H1 (cell line): ENCODE results near the gene GALNT6. TPM values are rescaled to one million over a fixed set of nuclear protein-coding genes. Genes with fewer than 3 reads are reported as not detected.

Experiments
- CTCF ChIA-PET: fragments of 300-600 bp; sonication (Branson Sonifier 250); formaldehyde crosslinking; loops from one replicate; lab custom pipeline; 2021; ENCODE audit not compliant: partially characterized antibody; lab: Charles Lee
- POLR2A ChIA-PET: fragments of 300-600 bp; sonication (Branson Sonifier 250); formaldehyde crosslinking; loops from one replicate; lab custom pipeline; 2021; ENCODE audit warnings: inconsistent platforms; ENCODE audit not compliant: partially characterized antibody; lab: Charles Lee
- DNase-seq, 2 experiments: peaks; one replicate each; pipeline versions ENCODE4 v3.0.0 to v3.0.0-alpha.2; 2010 to 2022; ENCODE audit warnings: low spot score in 2 of 2, low read depth in 1 of 2, mixed read lengths in 1 of 2
- FAIRE-seq: peaks from 2 replicates; lab custom pipeline; 2011; peaks lifted over from hg19 to GRCh38; lab: Jason Lieb, UNC
- H2AFZ ChIP-seq: 2 replicates; pipeline ENCODE4 v1.8.1; 2012; ENCODE audit warnings: low read length, inconsistent platforms
- H2AK5ac ChIP-seq: 2 replicates; pipeline ENCODE4 v1.6.1; 2013; ENCODE audit warnings: low read depth, low read length
- H2BK120ac ChIP-seq: replicated peaks from 2 replicates; pipeline ENCODE3; 2013; ENCODE audit warnings: low read depth, low read length, inconsistent platforms
- H2BK12ac ChIP-seq: 2 replicates; pipeline ENCODE4 v1.6.1; 2013; ENCODE audit warnings: low read depth, low read length
- H2BK15ac ChIP-seq: 2 replicates; pipeline ENCODE4 v1.6.1; 2013; ENCODE audit warnings: low read length
- H2BK20ac ChIP-seq: 2 replicates; pipeline ENCODE4 v1.6.1; 2013; ENCODE audit warnings: low read length
- H2BK5ac ChIP-seq: 2 replicates; pipeline ENCODE4 v1.6.1; 2013; ENCODE audit warnings: low read depth, low read length
- H3K14ac ChIP-seq: 2 replicates; pipeline ENCODE4 v1.6.1; 2013; ENCODE audit warnings: inconsistent platforms; ENCODE audit not compliant: insufficient read length
- H3K18ac ChIP-seq: 2 replicates; pipeline ENCODE4 v1.6.1; 2013; ENCODE audit warnings: low read length; ENCODE audit errors: extremely low read depth
- H3K23ac ChIP-seq: 2 replicates; pipeline ENCODE4 v1.6.1; 2013; ENCODE audit warnings: inconsistent platforms; ENCODE audit not compliant: insufficient read length
- H3K23me2 ChIP-seq: 2 replicates; pipeline ENCODE4 v1.6.1; 2013; ENCODE audit warnings: low read depth, low read length
- H3K27ac ChIP-seq: 2 replicates; pipeline ENCODE4 v1.6.1; 2011; ENCODE audit warnings: low read depth, low read length, inconsistent platforms
- H3K27me3 ChIP-seq, 4 experiments: replicated peaks in 1 of 4; 1 replicate in 1 of 4; 2 replicates in 3 of 4; pipeline versions ENCODE4 v1.6.1 to v1.8.1; 2011 to 2013; ENCODE audit warnings: low read length in 3 of 4, mild to moderate bottlenecking in 3 of 4, inconsistent platforms in 2 of 4, mixed read lengths in 2 of 4, moderate library complexity in 1 of 4; ENCODE audit not compliant: control insufficient read depth in 3 of 4, insufficient read depth in 3 of 4; ENCODE audit errors: extremely low read depth in 1 of 4
- H3K36me3 ChIP-seq, 4 experiments: 2 replicates each; pipeline versions ENCODE4 v1.6.1 to v1.8.1; 2011 to 2013; ENCODE audit warnings: mild to moderate bottlenecking in 4 of 4, low read length in 3 of 4, moderate library complexity in 2 of 4, control low read depth in 1 of 4, inconsistent platforms in 1 of 4; ENCODE audit not compliant: insufficient read depth in 4 of 4, control insufficient read depth in 2 of 4
- H3K4ac ChIP-seq: replicated peaks from 2 replicates; pipeline ENCODE3; 2013; ENCODE audit warnings: low read length, low read depth, mixed read lengths, inconsistent platforms; ENCODE audit not compliant: insufficient read length
- H3K4me1 ChIP-seq, 4 experiments: replicated peaks in 1 of 4; 1 replicate in 1 of 4; 2 replicates in 3 of 4; pipeline versions ENCODE4 v1.6.1 to v1.8.1; 2011 to 2013; ENCODE audit warnings: low read length in 3 of 4, inconsistent platforms in 2 of 4, mixed read lengths in 1 of 4; ENCODE audit not compliant: insufficient read depth in 4 of 4, control insufficient read depth in 3 of 4
- H3K4me2 ChIP-seq, 2 experiments: 2 replicates each; pipeline versions ENCODE4 v1.6.1 to v1.8.1; 2011 to 2013; ENCODE audit warnings: low read depth in 2 of 2, low read length in 2 of 2, control low read depth in 1 of 2, inconsistent platforms in 1 of 2, mild to moderate bottlenecking in 1 of 2; ENCODE audit not compliant: insufficient read depth in 1 of 2
- H3K4me3 ChIP-seq, 4 experiments: fragments of 200-600, 300-600 bp in 1 of 4; sonication (generic), shearing (Covaris generic), sonication (Bioruptor Twin) in 1 of 4; 2 replicates each; pipeline versions ENCODE4 v1.5.1 to v1.8.1; 2011 to 2016; ENCODE audit warnings: low read length in 4 of 4, low read depth in 3 of 4, control low read depth in 2 of 4, inconsistent platforms in 2 of 4, mild to moderate bottlenecking in 2 of 4, mixed read lengths in 1 of 4, moderate library complexity in 1 of 4; ENCODE audit not compliant: insufficient read depth in 2 of 4; ENCODE audit errors: extremely low read depth in 1 of 4
- H3K56ac ChIP-seq: replicated peaks from 2 replicates; pipeline ENCODE3; 2013; ENCODE audit warnings: low read depth, mild to moderate bottlenecking, mixed read lengths, low read length, inconsistent platforms; ENCODE audit not compliant: insufficient read length
- H3K79me1 ChIP-seq: 2 replicates; pipeline ENCODE4 v1.6.1; 2013; ENCODE audit warnings: low read depth, low read length, control low read depth
- H3K79me2 ChIP-seq, 2 experiments: 2 replicates each; pipeline versions ENCODE4 v1.6.1 to v1.8.1; 2012 to 2013; ENCODE audit warnings: low read length in 2 of 2, mild to moderate bottlenecking in 2 of 2, inconsistent platforms in 1 of 2; ENCODE audit not compliant: insufficient read depth in 2 of 2, control insufficient read depth in 1 of 2
- H3K9ac ChIP-seq, 4 experiments: replicated peaks in 1 of 4; 1 replicate in 1 of 4; 2 replicates in 3 of 4; pipeline versions ENCODE4 v1.6.1 to v1.8.1; 2011 to 2013; ENCODE audit warnings: low read depth in 3 of 4, low read length in 3 of 4, control low read depth in 2 of 4, mild to moderate bottlenecking in 2 of 4, moderate library complexity in 2 of 4, inconsistent platforms in 1 of 4; ENCODE audit errors: extremely low read depth in 1 of 4
- H3K9me3 ChIP-seq, 2 experiments: 2 replicates each; pipeline versions ENCODE4 v1.6.1 to v1.8.1; 2012 to 2013; ENCODE audit warnings: mild to moderate bottlenecking in 2 of 2, moderate library complexity in 2 of 2, control low read depth in 1 of 2, inconsistent platforms in 1 of 2, low read depth in 1 of 2, low read length in 1 of 2, mixed read lengths in 1 of 2; ENCODE audit not compliant: insufficient read depth in 2 of 2
- H4K20me1 ChIP-seq, 2 experiments: replicated peaks in 1 of 2; 2 replicates each; pipeline versions ENCODE3 to v1.8.1; 2011 to 2013; ENCODE audit warnings: inconsistent platforms in 2 of 2, low read length in 2 of 2, mild to moderate bottlenecking in 1 of 2; ENCODE audit not compliant: insufficient read depth in 2 of 2, control insufficient read depth in 1 of 2
- H4K5ac ChIP-seq: 2 replicates; pipeline ENCODE4 v1.6.1; 2013; ENCODE audit warnings: low read length, low read depth, mixed read lengths, inconsistent platforms; ENCODE audit not compliant: insufficient read length
- H4K8ac ChIP-seq: 2 replicates; pipeline ENCODE4 v1.8.0; 2013; ENCODE audit warnings: mild to moderate bottlenecking, moderate library complexity, low read length, inconsistent platforms; ENCODE audit not compliant: insufficient read depth; ENCODE audit errors: extremely low read depth
- H4K91ac ChIP-seq: replicated peaks from 2 replicates; pipeline ENCODE3; 2013; ENCODE audit warnings: low read length, mixed read lengths, inconsistent platforms; ENCODE audit not compliant: insufficient read length
- MAFK ChIP-seq: IDR thresholded peaks from 2 replicates; pipeline ENCODE4 v1.6.1; 2012; ENCODE audit warnings: low read depth, mild to moderate bottlenecking, improper control_type of control experiment, low read length
- SIN3A ChIP-seq, 2 experiments: IDR thresholded peaks in 1 of 2; conservative IDR thresholded peaks in 1 of 2; 2 replicates each; pipeline ENCODE4 v1.6.1; 2011 to 2012; ENCODE audit warnings: low read length in 2 of 2, improper control_type of control experiment in 1 of 2, low read depth in 1 of 2, mild to moderate bottlenecking in 1 of 2
- SIRT6 ChIP-seq: IDR thresholded peaks from one replicate; pipeline ENCODE4 v1.7.1; 2012; ENCODE audit warnings: low read length, inconsistent platforms
- WGBS, 2 experiments: shearing (Covaris generic) in 1 of 2; methylation state at CpG; one replicate each; pipeline versions ENCODE4 v1.1.6 to v1.1.7; 2013 to 2015; ENCODE audit warnings: low lambda C conversion rate in 2 of 2, mixed read lengths in 2 of 2, inconsistent platforms in 1 of 2, low coverage in 1 of 2, missing lambda C conversion rate in 1 of 2; ENCODE audit not compliant: insufficient replicate concordance in 2 of 2, insufficient coverage in 1 of 2, insufficient read length in 1 of 2; ENCODE audit errors: extremely low coverage in 1 of 2, missing lambda C conversion rate in 1 of 2; 5-methylcytosine and 5-hydroxymethylcytosine counted together
- polyA plus RNA-seq, 7 experiments: library from polyadenylated mRNA; depleted of rRNA in 3 of 7; stranded (reverse) in 5 of 7; unstranded in 2 of 7; fragments of >200 nt in 5 of 7; fragments of 200-250 nt in 2 of 7; gene quantifications; 1 replicate in 5 of 7; 2 replicates in 1 of 7; 4 replicates in 1 of 7; pipeline versions ENCODE4 v1.2.1 to v1.2.3, GENCODE V29; 2011 to 2013; ENCODE audit warnings: missing spikeins in 2 of 7, mixed read lengths in 2 of 7
- total RNA-seq: library from RNA; stranded (reverse); fragmentation: NEBNext Ultra II Directional; extraction: Animal tissue kit (Norgen Biotek cat#: 25700); gene quantifications from 2 replicates; pipeline ENCODE4 v1.2.1, GENCODE V29; 2021

The GALNT6 gene
- total and polyA plus RNA-seq, 2 of the 8 experiments (the other 6 are each of a cell fraction or from before 2014, with no cell fraction given): 5.8 to 10.7 TPM

- H3K4me3 ChIP-seq: no peak overlapping the region; a peak in 1 of 8 replicates
- POLR2A ChIA-PET: no interaction called here
- DNase-seq: no peak
- no peak for TF ChIP-seq SIN3A (conservative IDR thresholded peaks at IDR 0.05 in 1 of 2, IDR thresholded peaks at IDR 0.05 in 1 of 2; ENCODE audit: low read depth in 1 of 2, low read length in 2 of 2)
- no peak for TF ChIP-seq SIRT6
- TF ChIP-seq MAFK: no peak
These were observed 33.0 kb upstream of the GALNT6 start for GRCh38 chr12:51424094-51424661.

More at GRCh38 chr12:51424094-51424661, 33.0 kb upstream of the GALNT6 start:
- Histone ChIP-seq H3K9me3 (no peaks in the 10 kb centered on the region), H3K23ac (no peak overlapping the region), H3K4ac (no peak overlapping the region), H3K27ac (no peak overlapping the region), H3K9ac (no peak overlapping the region), H3K36me3 (no peaks in the 10 kb centered on the region), H2BK12ac (no peak overlapping the region), H3K18ac (no peak overlapping the region), H2BK120ac (no peak overlapping the region), H2BK20ac (no peak overlapping the region), H2AK5ac (no peak overlapping the region), H4K20me1 (no peaks in the 10 kb centered on the region), H3K23me2 (peaks cover 3% of the 10 kb centered on the region; the same call in 1 of the 2 replicates), H3K56ac (no peak overlapping the region), H2BK5ac (no peak overlapping the region), H3K4me1 (peaks cover 0 to 16% (median 5%) of the 10 kb centered on the region in 4 experiments; a peak in 4 of 7 replicates), H3K79me1 (no peaks in the 10 kb centered on the region), H4K91ac (no peak overlapping the region), H3K27me3 (no peaks in the 10 kb centered on the region), H2BK15ac (no peak overlapping the region), H2AFZ (no peak overlapping the region), H3K4me2 (peak overlapping the region; percentile 50 to 51; a peak in 2 of 4 replicates), H4K5ac (no peak overlapping the region), H3K14ac (no peak overlapping the region), H3K79me2 (peaks cover 0 to 5% of the 10 kb centered on the region in 2 experiments; a peak in 1 of 4 replicates), H4K8ac (no peak overlapping the region)
- CTCF ChIA-PET: interaction anchor here (0.6 to 13.5 kb wide), 9 partner anchors 12 to 1253 kb away, joined by 3 to 137 read pairs (median 3); no protein-coding TSS in a partner anchor
- FAIRE-seq: no peak
- WGBS, 2 experiments: 53% methylated on average over 10 of the region's 10 CpGs; no CpG with 5 or more reads in 1 of the 2 experiments
